8988T (cell line): ENCODE results near the gene SKI.

ENCODE experiments used
- DNase-seq: peaks from one replicate; pipeline ENCODE4 v3.0.0; 2011

Gene SKI

DNA sequence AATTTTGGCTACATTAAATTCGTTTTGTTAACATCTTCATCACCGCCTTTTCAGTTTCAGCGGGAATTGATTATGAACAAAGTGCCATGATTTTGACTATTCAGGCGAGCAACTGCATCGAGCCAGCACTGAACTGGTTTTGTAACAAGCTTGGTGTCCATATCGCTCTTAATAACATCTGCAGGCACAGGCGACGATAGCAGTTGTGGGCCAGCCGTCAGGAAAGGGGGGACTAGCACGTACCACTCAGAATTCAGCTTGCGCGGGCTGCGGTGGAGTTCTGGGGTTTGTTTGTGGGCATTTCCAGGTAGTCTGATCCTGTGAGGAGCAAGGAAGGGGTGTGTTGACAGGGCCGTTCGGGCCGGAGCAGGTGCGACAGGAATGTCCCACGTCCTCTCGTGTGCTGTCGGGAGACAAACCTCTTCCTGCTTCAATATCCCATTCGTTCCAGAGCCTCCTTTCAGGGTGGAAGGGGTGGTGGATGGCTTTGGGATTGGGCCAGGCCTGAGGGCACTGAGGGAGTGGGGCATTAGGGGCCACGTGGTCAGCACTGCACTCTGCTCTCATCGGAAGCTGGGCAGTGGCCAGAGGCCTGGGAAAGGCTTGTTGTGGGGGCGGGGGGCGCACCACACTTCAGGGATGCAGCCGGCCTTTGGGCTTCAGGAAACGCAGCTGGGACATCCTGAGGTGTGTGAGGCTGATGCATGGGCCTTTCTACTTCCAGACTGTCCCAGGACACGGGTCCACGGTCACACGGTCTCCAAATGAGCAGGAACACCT lies 39.1 kb downstream of the SKI start:
- no peak for DNase-seq

GRCh38 chr1:2267862-2268261 lies 39.7 kb downstream of the SKI start:
- no peak for DNase-seq

DNA sequence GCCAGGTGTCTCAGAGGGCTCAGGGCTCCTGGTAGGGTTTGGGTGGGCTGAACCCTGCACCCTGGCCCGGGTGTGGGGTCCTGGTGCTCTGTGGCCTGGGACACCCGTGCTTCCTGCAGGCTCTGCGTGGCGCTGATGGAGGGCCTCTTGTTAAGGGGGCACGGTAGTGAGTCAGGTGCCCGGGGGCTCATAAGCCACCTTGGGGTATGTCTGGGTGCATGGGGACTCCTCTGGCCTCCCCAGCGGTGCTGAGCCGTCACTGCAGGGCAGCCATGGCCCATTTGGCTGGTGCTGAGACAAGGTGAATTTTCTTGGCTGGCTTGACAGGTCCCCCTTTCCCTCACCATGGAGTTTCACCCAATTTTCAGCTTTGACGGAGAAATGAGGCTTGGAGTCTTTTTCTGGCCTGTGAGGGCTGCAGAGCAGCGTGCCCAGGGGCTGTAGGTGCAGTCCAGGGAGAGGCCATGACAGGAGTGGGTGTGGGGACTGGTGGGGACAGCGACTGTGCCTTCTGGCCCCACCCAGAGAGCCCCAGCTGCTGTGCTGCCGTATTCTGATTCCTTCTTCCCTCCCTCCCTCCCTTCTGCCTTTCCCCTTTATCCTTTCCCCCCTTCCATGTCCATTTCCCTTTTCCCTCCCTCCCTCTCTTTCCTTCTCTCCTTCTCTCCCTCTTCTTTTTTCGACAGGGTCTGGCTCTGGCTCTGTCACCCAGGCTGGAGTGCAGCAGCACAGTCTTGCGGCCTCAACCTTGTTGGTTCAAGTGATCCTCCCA lies 40.4 kb downstream of the SKI start:
- no peak for DNase-seq

DNA sequence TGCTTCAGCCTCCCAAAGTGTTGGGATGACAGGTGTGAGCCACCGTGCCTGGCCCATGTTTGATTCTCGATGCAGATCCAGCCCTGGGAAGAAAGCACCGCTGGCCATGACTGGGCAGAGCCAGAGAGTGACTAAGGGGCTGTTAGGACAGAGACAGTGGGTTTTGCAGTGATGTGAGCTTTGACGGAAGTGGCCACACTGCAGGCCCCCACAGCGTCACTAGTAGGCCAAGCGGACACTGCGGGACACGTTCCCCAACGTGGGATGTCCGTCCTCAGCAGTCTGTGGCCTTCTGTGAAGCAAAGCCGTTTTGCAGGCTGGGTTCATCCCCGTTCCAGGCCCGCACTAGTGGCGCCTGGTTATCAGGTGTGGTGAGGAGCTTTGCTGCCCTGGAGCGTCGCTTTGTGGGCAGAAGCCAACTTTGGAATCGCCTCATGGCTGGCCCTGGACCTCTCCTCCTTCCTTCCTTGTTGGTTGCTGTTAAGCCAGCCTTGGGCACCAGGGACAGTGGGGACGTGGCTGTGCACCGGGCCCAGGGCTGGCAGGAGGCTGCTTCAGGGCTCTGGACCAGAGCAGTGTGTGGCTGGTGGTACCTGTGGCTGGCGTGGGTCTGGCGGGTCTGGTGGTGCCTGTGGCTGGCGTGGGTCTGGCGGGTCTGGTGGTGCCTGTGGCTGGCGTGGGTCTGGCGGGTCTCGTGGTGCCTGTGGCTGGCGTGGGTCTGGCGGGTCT lies 41.2 kb downstream of the SKI start:
- DNase-seq: no peak

DNA sequence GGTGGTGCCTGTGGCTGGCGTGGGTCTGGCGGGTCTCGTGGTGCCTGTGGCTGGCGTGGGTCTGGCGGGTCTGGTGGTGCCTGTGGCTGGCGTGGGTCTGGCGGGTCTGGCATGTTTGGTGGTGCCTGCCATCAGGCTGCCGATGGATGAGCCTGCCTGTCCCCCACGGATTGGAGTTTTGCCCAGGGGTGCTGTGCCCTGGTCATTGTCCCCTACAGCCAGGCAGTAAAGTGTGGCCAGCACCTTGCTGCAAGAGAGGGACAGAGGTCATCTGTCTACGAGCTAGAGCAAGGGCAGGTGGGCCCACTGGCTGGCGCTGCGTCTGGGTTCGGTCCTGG lies 41.8 kb downstream of the SKI start:
- no peak for DNase-seq

DNA sequence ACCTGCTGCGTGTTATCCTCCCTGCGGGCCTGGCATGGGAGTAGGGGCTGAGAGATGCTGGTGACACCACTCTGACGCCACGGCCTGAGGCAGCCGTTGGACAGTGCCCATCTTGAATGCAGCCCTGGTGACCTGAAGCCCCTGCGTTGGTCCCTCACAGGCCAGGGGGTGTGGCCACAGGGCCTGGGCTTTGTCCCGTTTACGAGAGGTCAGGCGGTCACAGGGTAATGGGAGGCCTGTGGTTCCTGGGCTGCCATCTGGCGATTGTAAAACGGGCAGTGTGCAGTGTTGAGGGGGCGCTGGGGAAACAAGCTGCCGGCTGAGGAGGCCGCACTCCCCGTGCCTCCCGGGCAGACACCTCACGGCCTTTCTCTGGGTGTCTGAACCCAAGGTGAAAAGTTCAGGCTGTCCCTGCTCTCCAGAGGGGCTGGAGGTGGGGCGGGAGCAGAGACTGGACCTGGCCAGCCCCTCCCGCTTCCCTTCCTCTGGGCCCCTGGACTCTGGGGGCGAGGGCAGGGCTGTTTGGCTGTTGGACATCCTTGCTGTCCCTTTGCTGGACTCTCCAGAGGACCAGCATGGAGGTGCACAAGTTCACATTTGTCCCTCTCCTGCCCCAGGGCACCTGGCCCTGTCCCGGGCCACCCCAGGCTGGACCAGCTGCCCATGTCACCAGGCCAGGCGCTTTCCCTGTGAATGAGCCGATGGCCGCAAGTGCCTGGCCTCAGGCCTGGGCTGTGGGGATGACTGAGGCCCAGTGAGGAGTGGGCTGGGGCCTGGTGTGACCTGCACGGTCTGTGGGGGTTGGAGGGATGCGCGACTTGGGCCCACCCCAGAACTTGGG lies 42.4 kb downstream of the SKI start:
- DNase-seq: no peak

DNA sequence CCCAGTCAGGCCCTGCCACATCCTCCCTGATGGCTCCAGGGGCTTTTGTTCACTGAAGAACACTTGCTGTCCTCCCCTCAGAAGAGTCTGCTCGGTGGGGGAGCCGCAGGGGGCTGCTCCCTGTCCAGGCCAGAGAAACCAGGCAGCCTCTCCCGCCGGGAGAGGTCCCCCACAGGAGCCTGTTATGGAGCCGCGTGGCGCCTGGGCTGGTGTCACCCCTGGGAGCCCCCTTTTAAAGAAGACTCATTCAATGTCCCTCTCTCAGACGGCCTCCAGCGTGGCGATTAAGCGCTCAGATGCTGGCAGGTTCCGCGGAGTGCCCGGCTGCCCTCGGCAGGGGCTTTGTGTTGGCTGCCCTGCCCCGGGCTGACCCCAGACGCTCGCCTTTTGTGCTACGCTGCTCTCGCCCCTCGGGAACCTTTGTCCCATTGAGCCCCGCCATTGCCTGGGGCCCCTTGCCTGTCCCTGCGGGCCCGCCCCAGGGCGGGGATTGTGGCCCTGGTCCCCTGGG lies 43.1 kb downstream of the SKI start:
- no peak for DNase-seq

DNA sequence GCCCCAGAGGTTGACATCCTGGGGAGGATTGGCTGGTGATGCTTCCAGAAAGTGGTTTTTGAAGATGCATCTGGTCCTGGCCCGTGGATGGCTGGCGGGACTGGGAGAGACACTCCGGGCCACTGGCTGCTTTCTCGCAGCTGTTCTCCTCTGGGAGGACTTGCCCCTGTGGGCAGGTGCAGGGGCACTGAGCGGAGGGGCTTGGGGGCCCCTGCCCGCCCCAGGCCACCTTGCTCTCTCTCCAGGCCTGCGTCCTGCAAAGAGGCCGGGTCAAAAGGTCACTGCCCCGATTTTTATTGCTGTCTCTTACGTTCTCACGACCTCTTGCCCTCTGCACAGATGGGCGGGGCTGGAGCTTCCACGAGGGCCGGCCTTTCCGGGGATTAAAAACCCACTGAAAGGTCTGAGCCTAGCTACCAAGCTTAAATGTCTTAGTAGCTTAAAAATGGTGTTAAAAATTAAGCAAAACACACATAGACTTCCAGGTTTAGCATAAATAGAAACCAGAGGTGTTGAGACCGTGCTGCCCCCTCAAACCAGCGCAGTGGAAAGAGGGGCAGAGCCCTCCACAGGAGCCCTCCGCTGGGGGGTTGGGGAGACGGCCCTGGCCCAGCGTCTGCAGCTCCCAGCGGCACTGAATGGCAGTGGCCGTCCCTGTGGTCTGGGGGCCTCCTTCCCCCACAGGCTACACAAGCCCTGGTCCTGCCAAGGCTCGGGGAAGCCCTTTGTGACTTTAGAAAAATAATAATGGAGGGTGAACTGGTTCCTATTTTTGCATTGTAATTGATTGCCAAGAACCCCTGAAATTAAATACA lies 43.9 kb downstream of the SKI start:
- no peak for DNase-seq

- no peak for DNase-seq
Observed at GRCh38 chr1:2272686-2273400, 44.7 kb downstream of the SKI start.

GRCh38 chr1:2273401-2274090 lies 45.4 kb downstream of the SKI start:
- no peak for DNase-seq

DNA sequence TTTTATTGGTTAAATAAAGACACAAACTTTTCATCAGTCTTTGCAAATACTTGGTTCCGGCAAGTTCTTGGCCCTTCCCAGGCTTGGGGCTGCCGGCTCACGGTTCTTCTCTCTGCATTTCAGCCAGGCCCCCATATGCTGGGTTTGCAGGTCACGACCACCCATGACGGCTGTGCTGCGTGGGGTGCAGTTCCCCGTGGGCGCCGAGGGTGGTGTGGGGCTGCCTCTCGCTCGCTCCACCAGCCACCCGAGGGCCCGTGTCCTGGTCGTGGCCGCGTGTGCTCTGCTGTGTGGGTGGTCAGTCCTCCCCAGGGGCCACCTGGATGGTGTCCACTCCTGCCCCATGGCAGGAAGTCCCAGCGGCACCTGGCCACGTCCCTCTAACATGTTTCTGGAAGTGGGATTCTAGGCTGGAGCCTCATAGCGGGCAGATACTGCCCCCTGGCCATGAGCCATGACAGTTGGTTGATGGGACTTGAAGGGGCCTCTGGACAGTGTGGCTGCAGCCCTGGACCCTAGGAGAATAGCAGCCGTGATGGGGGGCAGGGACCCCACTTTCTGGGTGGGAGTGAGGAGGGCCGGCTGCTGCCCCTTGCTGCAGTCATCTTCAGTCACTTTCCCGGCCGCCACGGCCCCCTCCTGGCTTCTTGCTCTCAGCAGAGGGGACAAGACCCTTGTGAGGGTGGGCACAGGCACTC lies 46.3 kb downstream of the SKI start:
- no peak for DNase-seq

- no peak for DNase-seq
Observed at GRCh38 chr1:2274929-2275475, 46.9 kb downstream of the SKI start.

DNA sequence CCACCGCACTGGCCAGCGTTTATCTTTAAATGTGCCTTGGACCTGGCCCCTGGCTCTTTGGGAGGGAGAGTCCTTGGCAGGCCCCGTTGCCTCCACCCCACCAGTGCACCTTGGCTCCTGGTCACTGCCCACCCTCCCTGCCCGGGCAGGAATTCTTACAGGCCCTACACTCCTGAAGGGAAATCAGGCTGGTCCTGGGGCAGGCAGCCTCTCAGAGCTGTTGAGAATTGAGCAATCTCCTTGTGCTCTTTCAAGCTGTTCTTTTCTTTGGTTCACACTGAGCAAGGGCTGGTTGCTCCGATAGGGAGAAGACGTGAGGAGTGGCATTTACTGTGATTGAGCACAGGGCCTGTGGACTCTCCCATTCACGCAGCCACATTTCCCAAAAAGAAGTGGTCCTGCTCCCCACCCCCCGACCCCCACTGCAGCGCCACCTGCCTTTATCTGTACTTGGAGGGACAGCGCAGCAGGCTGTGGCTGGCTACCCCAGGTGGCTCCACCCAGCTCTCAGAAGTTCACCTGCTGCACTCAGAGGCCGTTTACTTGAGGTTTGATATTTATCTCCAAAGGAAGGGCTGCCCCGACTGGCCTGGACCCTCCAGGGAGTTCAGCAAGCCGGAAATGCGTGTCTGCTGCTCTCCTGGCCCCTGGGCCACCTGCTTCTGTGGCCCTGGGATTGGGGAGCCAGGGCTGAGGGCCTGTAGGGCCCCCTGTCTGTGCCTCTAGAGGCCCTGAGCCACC lies 47.8 kb downstream of the SKI start:
- no peak for DNase-seq

- no peak for DNase-seq
Observed at GRCh38 chr1:2276803-2277580, 48.9 kb downstream of the SKI start.

DNA sequence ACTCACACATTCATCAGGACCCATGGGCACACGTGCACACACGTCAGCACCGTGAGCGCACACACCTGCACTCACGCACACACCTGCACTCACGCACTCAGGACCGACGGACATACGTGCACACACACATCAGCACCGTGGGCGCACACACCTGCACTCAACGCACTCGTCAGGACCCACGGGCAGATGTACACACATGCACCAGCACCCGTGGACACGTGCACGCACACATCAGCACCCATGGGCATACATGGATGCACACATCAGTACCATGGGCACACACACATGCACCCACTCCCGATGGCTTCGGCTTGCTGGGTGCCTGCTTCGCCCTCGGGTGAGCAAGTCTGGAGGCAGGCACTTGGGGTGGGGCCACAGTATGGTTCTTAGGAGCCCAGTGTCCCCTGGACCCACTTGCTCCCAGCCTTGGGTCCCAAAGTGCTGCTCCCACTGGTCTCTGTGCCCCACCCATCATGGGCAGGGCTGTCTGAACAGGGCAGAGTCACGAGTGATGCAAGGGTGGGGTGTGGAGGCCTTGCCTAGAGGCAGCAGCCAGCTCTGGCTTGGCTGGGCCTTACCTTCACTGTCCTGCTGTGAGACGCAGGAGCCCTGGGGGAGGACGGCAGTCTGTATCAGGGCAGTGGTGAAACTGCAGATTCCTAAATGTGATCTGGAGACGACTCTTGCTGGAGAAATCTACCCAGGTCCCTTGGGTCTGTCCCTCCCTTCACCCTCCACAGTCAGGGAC lies 49.8 kb downstream of the SKI start:
- DNase-seq: no peak

GRCh38 chr1:2278591-2279209 lies 50.6 kb downstream of the SKI start:
- no peak for DNase-seq

DNA sequence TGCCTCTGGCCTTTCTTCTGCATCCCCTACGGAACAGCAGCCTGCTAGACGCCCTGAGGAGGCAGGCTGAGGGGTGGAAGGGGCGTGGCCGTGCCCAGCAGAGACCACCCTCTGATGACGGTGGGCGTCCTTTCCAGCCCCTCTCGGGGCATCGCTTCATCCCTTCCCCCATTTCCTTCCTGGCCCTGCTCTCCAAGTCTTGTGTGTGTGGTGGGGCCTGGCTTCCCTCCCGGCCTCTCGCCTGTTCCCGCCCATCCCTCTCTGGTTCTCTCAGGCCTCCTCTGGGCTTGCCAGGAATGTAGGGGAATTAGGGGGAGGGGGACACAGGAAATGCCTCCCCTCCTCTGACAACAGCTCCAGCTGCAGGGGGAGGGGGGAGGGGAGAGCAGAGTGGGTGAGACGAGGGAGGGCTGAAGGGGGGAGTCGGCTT lies 51.1 kb downstream of the SKI start:
- no peak for DNase-seq
